Neural cell (in vitro differentiated cells): Measurements from ENCODE around the gene AKAP8L. TPM values are rescaled to one million over a fixed set of nuclear protein-coding genes. Genes with fewer than 3 reads are reported as not detected.

Experiments
- H2AFZ ChIP-seq: fragments of 200-600, 300-800 bp; sonication (generic), shearing (Covaris generic); 2 replicates; pipeline ENCODE4 v1.6.0; 2014; ENCODE audit warnings: low read depth, mild to moderate bottlenecking, antibody characterized with exemption, low read length, moderate library complexity
- H3F3A ChIP-seq: fragments of 200-600 bp; shearing (Covaris generic); 2 replicates; pipeline ENCODE4 v1.6.1; 2016; ENCODE audit warnings: mild to moderate bottlenecking, moderate library complexity, mixed read lengths, antibody characterized with exemption, low read length; ENCODE audit not compliant: insufficient read depth, poor library complexity, severe bottlenecking
- H3K27ac ChIP-seq: fragments of 200-600, 300-800 bp; sonication (generic), shearing (Covaris generic); 2 replicates; pipeline ENCODE4 v1.5.1; 2014; ENCODE audit warnings: mild to moderate bottlenecking, low read length, moderate library complexity
- H3K27me3 ChIP-seq: fragments of 300-800, 200-600 bp; sonication (generic), shearing (Covaris generic); 2 replicates; pipeline ENCODE4 v1.6.0; 2014; ENCODE audit warnings: mild to moderate bottlenecking, low read depth, low read length, moderate library complexity; ENCODE audit not compliant: insufficient read depth
- H3K36me3 ChIP-seq: fragments of 300-800, 200-600 bp; sonication (generic), shearing (Covaris generic); 2 replicates; pipeline ENCODE4 v1.5.1; 2014; ENCODE audit warnings: mild to moderate bottlenecking, antibody characterized with exemption, low read length, moderate library complexity; ENCODE audit not compliant: insufficient read depth
- H3K4me2 ChIP-seq: fragments of 300-800, 200-600 bp; sonication (generic), shearing (Covaris generic); 2 replicates; pipeline ENCODE4 v1.6.0; 2014; ENCODE audit warnings: mild to moderate bottlenecking, low read length
- H3K4me3 ChIP-seq: fragments of 300-800, 200-600 bp; sonication (generic), shearing (Covaris generic); 2 replicates; pipeline ENCODE4 v1.5.1; 2014; ENCODE audit warnings: mild to moderate bottlenecking, low read length, moderate library complexity
- H3K79me2 ChIP-seq: fragments of 200-600 bp; shearing (Covaris generic); replicated peaks from 2 replicates; pipeline ENCODE4 v1.6.0; 2014; ENCODE audit warnings: mild to moderate bottlenecking, low read length, moderate library complexity; ENCODE audit not compliant: insufficient read depth
- H3K9ac ChIP-seq: fragments of 300-800, 200-600 bp; sonication (generic), shearing (Covaris generic); 2 replicates; pipeline ENCODE4 v1.6.1; 2016; ENCODE audit warnings: mild to moderate bottlenecking, low read length, mixed read lengths
- H3K9me2 ChIP-seq: fragments of 200-600 bp; shearing (Covaris generic); 2 replicates; pipeline ENCODE4 v1.6.1; 2016; ENCODE audit warnings: mild to moderate bottlenecking, low read length, mixed read lengths; ENCODE audit not compliant: insufficient read depth
- H3K9me3 ChIP-seq: fragments of 200-600, 300-800 bp; sonication (generic), shearing (Covaris generic); 2 replicates; pipeline ENCODE4 v1.6.1; 2016; ENCODE audit warnings: mild to moderate bottlenecking, mixed run types, low read length, moderate library complexity, mixed read lengths
- H4K20me1 ChIP-seq: fragments of 200-600 bp; shearing (Covaris generic); 2 replicates; pipeline ENCODE4 v1.6.1; 2016; ENCODE audit warnings: mild to moderate bottlenecking, mixed run types; ENCODE audit not compliant: insufficient read depth
- EP300 ChIP-seq: fragments of 450-650 bp; conservative IDR thresholded peaks from 2 replicates; pipeline ENCODE4 v1.6.1; 2014; ENCODE audit warnings: antibody characterized with exemption, mild to moderate bottlenecking, moderate library complexity; ENCODE audit not compliant: poor library complexity, severe bottlenecking
- EZH2 ChIP-seq: fragments of 200-600, 300-800 bp; shearing (Covaris generic), sonication (generic); IDR thresholded peaks from 2 replicates; pipeline ENCODE4 v1.6.1; 2014; ENCODE audit warnings: antibody characterized with exemption, low read length, borderline replicate concordance, mild to moderate bottlenecking; ENCODE audit not compliant: insufficient read depth, poor library complexity, severe bottlenecking
- MXI1 ChIP-seq: fragments of 450-650 bp; conservative IDR thresholded peaks from 2 replicates; pipeline ENCODE4 v1.6.1; 2014; ENCODE audit warnings: antibody characterized with exemption, mild to moderate bottlenecking; ENCODE audit not compliant: poor library complexity, severe bottlenecking
- POLR2AphosphoS5 ChIP-seq: IDR thresholded peaks from 2 replicates; pipeline ENCODE4 v1.6.1; 2012
- RAD21 ChIP-seq: fragments of 450-650 bp; conservative IDR thresholded peaks from 2 replicates; pipeline ENCODE4 v1.6.1; 2014; ENCODE audit warnings: antibody characterized with exemption, mild to moderate bottlenecking, moderate library complexity
- SMC3 ChIP-seq: fragments of 450-650 bp; conservative IDR thresholded peaks from 2 replicates; pipeline ENCODE4 v1.6.1; 2014; ENCODE audit warnings: antibody characterized with exemption, mild to moderate bottlenecking, moderate library complexity; ENCODE audit not compliant: poor library complexity
- TAF1 ChIP-seq: IDR thresholded peaks from 2 replicates; pipeline ENCODE4 v1.6.1; 2012; ENCODE audit warnings: low read depth
- polyA plus RNA-seq: library from polyadenylated mRNA; depleted of rRNA; stranded (reverse); fragments of >200 nt; gene quantifications from 2 replicates; pipeline ENCODE4 v1.2.3, GENCODE V29; 2014
- TF ChIP-seq, protein P1 (sequence below): IDR thresholded peaks from 2 replicates; pipeline ENCODE4 v1.6.1; 2012; ENCODE audit warnings: borderline replicate concordance
- TF ChIP-seq, protein P2 (sequence below): fragments of 450-650 bp; IDR thresholded peaks from 2 replicates; pipeline ENCODE4 v1.5.1; 2014; ENCODE audit warnings: antibody characterized with exemption, mild to moderate bottlenecking, moderate library complexity; ENCODE audit not compliant: poor library complexity, severe bottlenecking

Gene AKAP8L
- polyA plus RNA-seq, 1 donor from 2014 or later, result 281 TPM

DNA sequence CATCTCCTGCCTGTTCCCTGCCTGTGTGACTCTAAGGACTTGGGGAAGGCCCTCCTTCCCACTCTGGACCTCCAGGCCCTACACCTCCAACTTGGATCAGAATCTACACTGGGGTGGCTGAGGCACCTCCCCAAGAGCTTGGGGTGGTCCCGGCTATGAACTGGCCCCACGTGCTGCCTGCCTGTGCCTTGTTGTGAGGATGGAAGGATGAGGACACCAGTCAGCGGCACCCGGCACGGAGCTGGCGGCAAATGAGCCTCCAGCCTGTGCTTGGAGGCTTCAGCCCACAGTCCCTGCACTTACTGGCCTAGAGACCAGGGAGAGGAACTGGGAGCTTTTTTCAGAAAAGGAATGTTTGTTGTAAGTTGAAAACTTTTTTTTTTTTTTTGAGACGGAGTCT lies 47.7 kb downstream of the AKAP8L start:
- H3K4me2 ChIP-seq, result no peak overlapping the region
- H3K9ac ChIP-seq, result no peak overlapping the region
- H3K4me3 ChIP-seq, result no peak overlapping the region
- no peak overlapping the region for H3K27ac ChIP-seq
- peaks cover 5% of the 10 kb centered on the region for H3K36me3 ChIP-seq
- TF ChIP-seq, protein P1, sequence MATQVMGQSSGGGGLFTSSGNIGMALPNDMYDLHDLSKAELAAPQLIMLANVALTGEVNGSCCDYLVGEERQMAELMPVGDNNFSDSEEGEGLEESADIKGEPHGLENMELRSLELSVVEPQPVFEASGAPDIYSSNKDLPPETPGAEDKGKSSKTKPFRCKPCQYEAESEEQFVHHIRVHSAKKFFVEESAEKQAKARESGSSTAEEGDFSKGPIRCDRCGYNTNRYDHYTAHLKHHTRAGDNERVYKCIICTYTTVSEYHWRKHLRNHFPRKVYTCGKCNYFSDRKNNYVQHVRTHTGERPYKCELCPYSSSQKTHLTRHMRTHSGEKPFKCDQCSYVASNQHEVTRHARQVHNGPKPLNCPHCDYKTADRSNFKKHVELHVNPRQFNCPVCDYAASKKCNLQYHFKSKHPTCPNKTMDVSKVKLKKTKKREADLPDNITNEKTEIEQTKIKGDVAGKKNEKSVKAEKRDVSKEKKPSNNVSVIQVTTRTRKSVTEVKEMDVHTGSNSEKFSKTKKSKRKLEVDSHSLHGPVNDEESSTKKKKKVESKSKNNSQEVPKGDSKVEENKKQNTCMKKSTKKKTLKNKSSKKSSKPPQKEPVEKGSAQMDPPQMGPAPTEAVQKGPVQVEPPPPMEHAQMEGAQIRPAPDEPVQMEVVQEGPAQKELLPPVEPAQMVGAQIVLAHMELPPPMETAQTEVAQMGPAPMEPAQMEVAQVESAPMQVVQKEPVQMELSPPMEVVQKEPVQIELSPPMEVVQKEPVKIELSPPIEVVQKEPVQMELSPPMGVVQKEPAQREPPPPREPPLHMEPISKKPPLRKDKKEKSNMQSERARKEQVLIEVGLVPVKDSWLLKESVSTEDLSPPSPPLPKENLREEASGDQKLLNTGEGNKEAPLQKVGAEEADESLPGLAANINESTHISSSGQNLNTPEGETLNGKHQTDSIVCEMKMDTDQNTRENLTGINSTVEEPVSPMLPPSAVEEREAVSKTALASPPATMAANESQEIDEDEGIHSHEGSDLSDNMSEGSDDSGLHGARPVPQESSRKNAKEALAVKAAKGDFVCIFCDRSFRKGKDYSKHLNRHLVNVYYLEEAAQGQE, result no peak
- TF ChIP-seq EP300 (no peak), MXI1 (no peak), EZH2 (no peak), POLR2AphosphoS5 (no peak), RAD21 (no peak), TAF1 (no peak), SMC3 (no peak)
- TF ChIP-seq, protein P2, sequence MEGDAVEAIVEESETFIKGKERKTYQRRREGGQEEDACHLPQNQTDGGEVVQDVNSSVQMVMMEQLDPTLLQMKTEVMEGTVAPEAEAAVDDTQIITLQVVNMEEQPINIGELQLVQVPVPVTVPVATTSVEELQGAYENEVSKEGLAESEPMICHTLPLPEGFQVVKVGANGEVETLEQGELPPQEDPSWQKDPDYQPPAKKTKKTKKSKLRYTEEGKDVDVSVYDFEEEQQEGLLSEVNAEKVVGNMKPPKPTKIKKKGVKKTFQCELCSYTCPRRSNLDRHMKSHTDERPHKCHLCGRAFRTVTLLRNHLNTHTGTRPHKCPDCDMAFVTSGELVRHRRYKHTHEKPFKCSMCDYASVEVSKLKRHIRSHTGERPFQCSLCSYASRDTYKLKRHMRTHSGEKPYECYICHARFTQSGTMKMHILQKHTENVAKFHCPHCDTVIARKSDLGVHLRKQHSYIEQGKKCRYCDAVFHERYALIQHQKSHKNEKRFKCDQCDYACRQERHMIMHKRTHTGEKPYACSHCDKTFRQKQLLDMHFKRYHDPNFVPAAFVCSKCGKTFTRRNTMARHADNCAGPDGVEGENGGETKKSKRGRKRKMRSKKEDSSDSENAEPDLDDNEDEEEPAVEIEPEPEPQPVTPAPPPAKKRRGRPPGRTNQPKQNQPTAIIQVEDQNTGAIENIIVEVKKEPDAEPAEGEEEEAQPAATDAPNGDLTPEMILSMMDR, result no peak
- no peak overlapping the region for H2AFZ ChIP-seq
- H4K20me1 ChIP-seq, result peaks cover 5% of the 10 kb centered on the region
- H3F3A ChIP-seq, result no peaks in the 10 kb centered on the region
- peaks cover 16% of the 10 kb centered on the region for H3K79me2 ChIP-seq
- no peaks in the 10 kb centered on the region for H3K9me3 ChIP-seq
- H3K9me2 ChIP-seq, result no peaks in the 10 kb centered on the region
- no peaks in the 10 kb centered on the region for H3K27me3 ChIP-seq

DNA sequence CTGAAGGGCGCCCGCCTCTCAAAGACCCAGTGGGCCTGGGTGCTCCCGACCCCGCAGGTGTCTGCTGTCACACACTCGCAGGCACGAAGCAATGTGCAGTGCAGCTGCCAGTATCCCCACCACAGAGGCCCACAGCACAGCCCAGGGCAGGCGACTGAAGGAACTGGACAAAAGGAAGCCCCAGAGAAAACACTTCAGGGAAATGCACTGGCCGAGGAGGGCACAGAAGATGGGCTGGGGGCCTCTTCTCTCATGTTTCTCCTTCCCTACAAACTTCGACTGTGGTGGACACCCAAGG lies 49.2 kb downstream of the AKAP8L start:
- H3K9me3 ChIP-seq, result no peaks in the 10 kb centered on the region
- no peaks in the 10 kb centered on the region for H4K20me1 ChIP-seq
- no peaks in the 10 kb centered on the region for H3F3A ChIP-seq
- no peaks in the 10 kb centered on the region for H3K9me2 ChIP-seq
- H3K27me3 ChIP-seq, result no peaks in the 10 kb centered on the region
- H3K79me2 ChIP-seq, result peaks cover 3% of the 10 kb centered on the region
- no peak overlapping the region for H3K27ac ChIP-seq
- H3K4me3 ChIP-seq, result no peak overlapping the region
- H3K4me2 ChIP-seq, result no peak overlapping the region
- TF ChIP-seq, protein P1, result no peak
- TF ChIP-seq, protein P2, result no peak
- TF ChIP-seq MXI1, result no peak
- TF ChIP-seq POLR2AphosphoS5, result no peak
- no peak for TF ChIP-seq EZH2
- no peak for TF ChIP-seq SMC3
- no peak for TF ChIP-seq RAD21
- no peak for TF ChIP-seq TAF1
- no peak for TF ChIP-seq EP300
- no peak overlapping the region for H3K9ac ChIP-seq
- no peak overlapping the region for H2AFZ ChIP-seq
- H3K36me3 ChIP-seq, result peaks cover 13% of the 10 kb centered on the region
